Mesangial cell (primary cell): ENCODE data around the gene BRCA2. TPM values are rescaled to one million over a fixed set of nuclear protein-coding genes. Genes with fewer than 3 reads are reported as not detected.

Experiments used
- total RNA-seq: library from RNA; depleted of rRNA; stranded (reverse); fragments of >200 nt; gene quantifications from 2 replicates; pipeline ENCODE4 v1.2.3, GENCODE V29; 2015

BRCA2 gene
- 1.4 and 17.8 TPM in 2 replicates for total RNA-seq

GRCh38 chr13:32315238-32316027 is at the start of gene BRCA2, which contains the start of gene ZAR1L:
Gene BRCA2, plus strand, starts transcription at chr13:32315508. Its CDS starts 953 bp downstream, at chr13:32316461.
Gene ZAR1L, minus strand, starts transcription at chr13:32315363. Its CDS starts 3,438 bp downstream, at chr13:32311925.

GRCh38 chr13:32427852-32428580 is 112.7 kb downstream of the BRCA2 start, which contains the start of gene N4BP2L1:
Gene N4BP2L1, minus strand, starts transcription at chr13:32428130. Its CDS starts 48 bp downstream, at chr13:32428082.

Other genes starting within 250 kb of the BRCA2 start
- gene ZAR1L, start 145 bp upstream of the BRCA2 start, total RNA-seq = not detected in 2 replicates
- gene N4BP2L1, start 112.6 kb downstream of the BRCA2 start, total RNA-seq = 0.81 and 4.2 TPM in 2 replicates
- 18.3 and 23.2 TPM in 2 replicates for gene N4BP2L2, start 223.3 kb downstream of the BRCA2 start, total RNA-seq